ENCODE results near the gene RFWD3. TPM values are rescaled to one million over a fixed set of nuclear protein-coding genes. Genes with fewer than 3 reads are reported as not detected.

The RFWD3 gene
- total and polyA plus RNA-seq, 2 of the 13 experiments (the other 11 are each of a cell fraction or from before 2014, with no cell fraction given), result 23.4 to 62.6 TPM

DNA sequence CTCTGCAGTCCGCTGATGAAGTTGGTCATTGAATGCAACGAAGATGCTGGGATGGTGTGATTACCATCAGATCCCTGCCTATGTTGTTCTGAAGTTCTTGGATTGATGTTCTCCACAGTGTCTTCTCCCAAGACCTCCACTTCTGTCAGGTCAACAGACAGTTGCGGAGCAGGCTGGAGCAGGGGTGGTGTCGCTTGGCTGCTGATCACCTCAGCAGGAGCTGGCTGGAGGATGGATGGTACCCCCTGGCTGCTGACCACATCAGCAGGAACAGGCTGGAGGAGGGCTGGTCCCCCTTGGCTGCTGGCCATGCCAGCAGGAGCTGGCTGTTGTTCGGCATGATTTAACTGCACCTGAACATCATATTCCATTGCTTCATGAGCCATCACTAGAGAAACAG, 5.6 kb downstream of the RFWD3 start:
- Histone ChIP-seq H3K27ac (ENCODE audit: extremely low read length, insufficient read depth, low read length) (no peak overlapping the region), H2AFZ (ENCODE audit: low read length) (no peak overlapping the region), H3K4me2 (ENCODE audit: low read depth, low read length) (no peak overlapping the region), H3K79me2 (ENCODE audit: insufficient read depth, low read length) (peaks cover 94% of the 10 kb centered on the region), H3K9ac (ENCODE audit: insufficient read depth, low read depth, low read length) (no peak overlapping the region), H3K27me3 (ENCODE audit: control insufficient read depth in 1 of 2, insufficient read depth in 2 of 2, low read length in 2 of 2) (no peaks in the 10 kb centered on the region), H3K4me3 (replicated peaks in 1 of 3; ENCODE audit: insufficient read depth in 1 of 3, low read depth in 2 of 3, low read length in 3 of 3) (no peak overlapping the region), H3K36me3 (replicated peaks in 1 of 2; ENCODE audit: control insufficient read depth in 1 of 2, insufficient read depth in 2 of 2, low read length in 2 of 2) (peaks cover 27 to 73% of the 10 kb centered on the region in 2 experiments), H3K4me1 (ENCODE audit: insufficient read depth, low read length) (peaks cover 84% of the 10 kb centered on the region), H3K9me3 (ENCODE audit: low read length) (no peaks in the 10 kb centered on the region), H4K20me1 (ENCODE audit: insufficient read depth, low read length) (no peaks in the 10 kb centered on the region; the same call in 1 of the 2 replicates)
- no peak for ATAC-seq
- 98% methylated on average over 5 of the region's 5 CpGs for WGBS (ENCODE audit: low lambda C conversion rate)
- POLR2A ChIA-PET, result no interaction called here
- CTCF ChIA-PET (ENCODE audit: low intra/inter-chr PET ratio, low total read pairs), result no interaction called here
- intact Hi-C loops (cut with micrococcal nuclease; ENCODE audit: unreplicated experiment) (no loop called here), in situ Hi-C loops (cut with HindIII; ENCODE audit: extremely low pct_ligation_motif_present, low pct_unique_long_range_greater_than_20kb) (no loop called here)
- no TSS peak for BruUV-seq (replicated peaks)
- FAIRE-seq, result no peak
- no peak for DNase-seq (ENCODE audit: low spot score)
- TF ChIP-seq ZNF790 (CRISPR knock-in tag; IDR thresholded peaks at IDR 0.05; ENCODE audit: borderline replicate concordance), result no peak
- no peak for TF ChIP-seq HBP1 (CRISPR knock-in tag; IDR thresholded peaks at IDR 0.05; ENCODE audit: low read depth)
- no peak for TF ChIP-seq ZNF674 (CRISPR knock-in tag; IDR thresholded peaks at IDR 0.05; ENCODE audit: low read depth)
- TF ChIP-seq, protein P1, sequence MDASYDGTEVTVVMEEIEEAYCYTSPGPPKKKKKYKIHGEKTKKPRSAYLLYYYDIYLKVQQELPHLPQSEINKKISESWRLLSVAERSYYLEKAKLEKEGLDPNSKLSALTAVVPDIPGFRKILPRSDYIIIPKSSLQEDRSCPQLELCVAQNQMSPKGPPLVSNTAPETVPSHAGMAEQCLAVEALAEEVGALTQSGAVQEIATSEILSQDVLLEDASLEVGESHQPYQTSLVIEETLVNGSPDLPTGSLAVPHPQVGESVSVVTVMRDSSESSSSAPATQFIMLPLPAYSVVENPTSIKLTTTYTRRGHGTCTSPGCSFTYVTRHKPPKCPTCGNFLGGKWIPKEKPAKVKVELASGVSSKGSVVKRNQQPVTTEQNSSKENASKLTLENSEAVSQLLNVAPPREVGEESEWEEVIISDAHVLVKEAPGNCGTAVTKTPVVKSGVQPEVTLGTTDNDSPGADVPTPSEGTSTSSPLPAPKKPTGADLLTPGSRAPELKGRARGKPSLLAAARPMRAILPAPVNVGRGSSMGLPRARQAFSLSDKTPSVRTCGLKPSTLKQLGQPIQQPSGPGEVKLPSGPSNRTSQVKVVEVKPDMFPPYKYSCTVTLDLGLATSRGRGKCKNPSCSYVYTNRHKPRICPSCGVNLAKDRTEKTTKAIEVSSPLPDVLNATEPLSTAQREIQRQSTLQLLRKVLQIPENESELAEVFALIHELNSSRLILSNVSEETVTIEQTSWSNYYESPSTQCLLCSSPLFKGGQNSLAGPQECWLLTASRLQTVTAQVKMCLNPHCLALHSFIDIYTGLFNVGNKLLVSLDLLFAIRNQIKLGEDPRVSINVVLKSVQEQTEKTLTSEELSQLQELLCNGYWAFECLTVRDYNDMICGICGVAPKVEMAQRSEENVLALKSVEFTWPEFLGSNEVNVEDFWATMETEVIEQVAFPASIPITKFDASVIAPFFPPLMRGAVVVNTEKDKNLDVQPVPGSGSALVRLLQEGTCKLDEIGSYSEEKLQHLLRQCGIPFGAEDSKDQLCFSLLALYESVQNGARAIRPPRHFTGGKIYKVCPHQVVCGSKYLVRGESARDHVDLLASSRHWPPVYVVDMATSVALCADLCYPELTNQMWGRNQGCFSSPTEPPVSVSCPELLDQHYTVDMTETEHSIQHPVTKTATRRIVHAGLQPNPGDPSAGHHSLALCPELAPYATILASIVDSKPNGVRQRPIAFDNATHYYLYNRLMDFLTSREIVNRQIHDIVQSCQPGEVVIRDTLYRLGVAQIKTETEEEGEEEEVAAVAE (CRISPR knock-in tag; IDR thresholded peaks at IDR 0.05; ENCODE audit: borderline replicate concordance), result no peak
- no peak for TF ChIP-seq NR2F2 (IDR thresholded peaks at IDR 0.05; ENCODE audit: borderline replicate concordance, low read depth)
- TF ChIP-seq, protein P2, sequence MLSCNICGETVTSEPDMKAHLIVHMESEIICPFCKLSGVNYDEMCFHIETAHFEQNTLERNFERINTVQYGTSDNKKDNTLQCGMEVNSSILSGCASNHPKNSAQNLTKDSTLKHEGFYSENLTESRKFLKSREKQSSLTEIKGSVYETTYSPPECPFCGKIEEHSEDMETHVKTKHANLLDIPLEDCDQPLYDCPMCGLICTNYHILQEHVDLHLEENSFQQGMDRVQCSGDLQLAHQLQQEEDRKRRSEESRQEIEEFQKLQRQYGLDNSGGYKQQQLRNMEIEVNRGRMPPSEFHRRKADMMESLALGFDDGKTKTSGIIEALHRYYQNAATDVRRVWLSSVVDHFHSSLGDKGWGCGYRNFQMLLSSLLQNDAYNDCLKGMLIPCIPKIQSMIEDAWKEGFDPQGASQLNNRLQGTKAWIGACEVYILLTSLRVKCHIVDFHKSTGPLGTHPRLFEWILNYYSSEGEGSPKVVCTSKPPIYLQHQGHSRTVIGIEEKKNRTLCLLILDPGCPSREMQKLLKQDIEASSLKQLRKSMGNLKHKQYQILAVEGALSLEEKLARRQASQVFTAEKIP (CRISPR knock-in tag; IDR thresholded peaks at IDR 0.05; ENCODE audit: borderline replicate concordance), result no peak
- no peak for TF ChIP-seq ZKSCAN8 (CRISPR knock-in tag; IDR thresholded peaks at IDR 0.05; ENCODE audit: borderline replicate concordance)
- TF ChIP-seq MIXL1 (CRISPR knock-in tag; IDR thresholded peaks at IDR 0.05), result no peak
- TF ChIP-seq SNAI1 (CRISPR knock-in tag; IDR thresholded peaks at IDR 0.05; ENCODE audit: borderline replicate concordance), result no peak

Data from HepG2 (cell line).